ENCODE data around the gene NOP53.
A peak's percentile ranks its signal among the peaks of the same experiment; 100 is the strongest.

The NOP53 gene

GRCh38 chr19:47778049-47778953 lies 33.0 kb downstream of the NOP53 start, which contains the start of gene SELENOW (continued):
- peak; percentile 27; the same call in 1 of the 2 replicates for TF ChIP-seq ZBTB11 (tag by site-specific recombination; conservative IDR thresholded peaks at IDR 0.05; ENCODE audit: low read depth)
- no peak for TF ChIP-seq ZNF302 (tag by site-specific recombination; IDR thresholded peaks at IDR 0.05; ENCODE audit: low read depth)
- no peak for TF ChIP-seq ZNF433 (tag by site-specific recombination; IDR thresholded peaks at IDR 0.05; ENCODE audit: low read depth)
- no peak for TF ChIP-seq ZNF624 (tag by site-specific recombination; IDR thresholded peaks at IDR 0.05)
- no peak for TF ChIP-seq ZSCAN23 (tag by site-specific recombination; IDR thresholded peaks at IDR 0.05)
- peak; percentile 46; the same call in 1 of the 2 replicates for TF ChIP-seq ZNF341 (tag by site-specific recombination; IDR thresholded peaks at IDR 0.05; ENCODE audit: low read depth)
- TF ChIP-seq ZBTB44 (tag by site-specific recombination; IDR thresholded peaks at IDR 0.05) = no peak
- TF ChIP-seq, protein P1, sequence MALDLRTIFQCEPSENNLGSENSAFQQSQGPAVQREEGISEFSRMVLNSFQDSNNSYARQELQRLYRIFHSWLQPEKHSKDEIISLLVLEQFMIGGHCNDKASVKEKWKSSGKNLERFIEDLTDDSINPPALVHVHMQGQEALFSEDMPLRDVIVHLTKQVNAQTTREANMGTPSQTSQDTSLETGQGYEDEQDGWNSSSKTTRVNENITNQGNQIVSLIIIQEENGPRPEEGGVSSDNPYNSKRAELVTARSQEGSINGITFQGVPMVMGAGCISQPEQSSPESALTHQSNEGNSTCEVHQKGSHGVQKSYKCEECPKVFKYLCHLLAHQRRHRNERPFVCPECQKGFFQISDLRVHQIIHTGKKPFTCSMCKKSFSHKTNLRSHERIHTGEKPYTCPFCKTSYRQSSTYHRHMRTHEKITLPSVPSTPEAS (tag by site-specific recombination; IDR thresholded peaks at IDR 0.05) = peak; percentile 36; the same call in 1 of the 2 replicates
- TF ChIP-seq TRIM28 (IDR thresholded peaks at IDR 0.05; ENCODE audit: borderline replicate concordance, low read length) = no peak
- TF ChIP-seq ZNF394 (tag by site-specific recombination; IDR thresholded peaks at IDR 0.05; ENCODE audit: borderline replicate concordance) = peak; percentile 41; the same call in 1 of the 2 replicates
- peak; percentile 72 for TF ChIP-seq ZNF449 (tag by site-specific recombination; IDR thresholded peaks at IDR 0.05)
- no peak; the same call in 1 of the 2 replicates for TF ChIP-seq ZNF2 (tag by site-specific recombination; IDR thresholded peaks at IDR 0.05)
- TF ChIP-seq ZNF670 (tag by site-specific recombination; IDR thresholded peaks at IDR 0.05; ENCODE audit: low read depth) = no peak
- TF ChIP-seq, protein P2, sequence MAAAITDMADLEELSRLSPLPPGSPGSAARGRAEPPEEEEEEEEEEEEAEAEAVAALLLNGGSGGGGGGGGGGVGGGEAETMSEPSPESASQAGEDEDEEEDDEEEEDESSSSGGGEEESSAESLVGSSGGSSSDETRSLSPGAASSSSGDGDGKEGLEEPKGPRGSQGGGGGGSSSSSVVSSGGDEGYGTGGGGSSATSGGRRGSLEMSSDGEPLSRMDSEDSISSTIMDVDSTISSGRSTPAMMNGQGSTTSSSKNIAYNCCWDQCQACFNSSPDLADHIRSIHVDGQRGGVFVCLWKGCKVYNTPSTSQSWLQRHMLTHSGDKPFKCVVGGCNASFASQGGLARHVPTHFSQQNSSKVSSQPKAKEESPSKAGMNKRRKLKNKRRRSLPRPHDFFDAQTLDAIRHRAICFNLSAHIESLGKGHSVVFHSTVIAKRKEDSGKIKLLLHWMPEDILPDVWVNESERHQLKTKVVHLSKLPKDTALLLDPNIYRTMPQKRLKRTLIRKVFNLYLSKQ (tag by site-specific recombination; IDR thresholded peaks at IDR 0.05; ENCODE audit: borderline replicate concordance) = no peak
- no peak for TF ChIP-seq ZNF223 (tag by site-specific recombination; IDR thresholded peaks at IDR 0.05)
- no peak for TF ChIP-seq ZNF654 (tag by site-specific recombination; IDR thresholded peaks at IDR 0.05; ENCODE audit: low read depth)
- TF ChIP-seq IKZF3 (tag by site-specific recombination; IDR thresholded peaks at IDR 0.05) = no peak; the same call in 1 of the 2 replicates
- TF ChIP-seq ZNF239 (tag by site-specific recombination; IDR thresholded peaks at IDR 0.05) = no peak
- TF ChIP-seq BCL6B (tag by site-specific recombination; IDR thresholded peaks at IDR 0.05) = no peak
- TF ChIP-seq ZNF391 (tag by site-specific recombination; IDR thresholded peaks at IDR 0.05; ENCODE audit: borderline replicate concordance, low read depth) = peak; percentile 44; the same call in 1 of the 2 replicates
- peak; percentile 14; the same call in 1 of the 2 replicates for TF ChIP-seq ZNF792 (tag by site-specific recombination; IDR thresholded peaks at IDR 0.05)
- TF ChIP-seq ZNF629 (tag by site-specific recombination; IDR thresholded peaks at IDR 0.05) = peak; percentile 66
- no peak for TF ChIP-seq ZNF514 (tag by site-specific recombination; IDR thresholded peaks at IDR 0.05)
- TF ChIP-seq YY1 (tag by site-specific recombination; IDR thresholded peaks at IDR 0.05) = 0 out of 2 replicates have a peak, but pooled peaks have one; percentile 42
- TF ChIP-seq ZBTB26 (tag by site-specific recombination; optimal IDR thresholded peaks at IDR 0.05) = peak; percentile 75
- peak; percentile 40 for TF ChIP-seq ZNF121 (tag by site-specific recombination; IDR thresholded peaks at IDR 0.05)
